Suppressor macrophage (primary cell): ENCODE results near the gene LYPD3.

Source experiments
- DNase-seq, 4 experiments: peaks; one replicate each; pipeline ENCODE4 v3.0.0-alpha.2; 2020 to 2022

LYPD3 gene

GRCh38 chr19:43485951-43486350, 20.5 kb upstream of the LYPD3 start:
- peak; percentile 30 to 69 (median 62) for DNase-seq

GRCh38 chr19:43483281-43483680, 17.9 kb upstream of the LYPD3 start:
- no peak for DNase-seq

GRCh38 chr19:43482193-43482592, 16.8 kb upstream of the LYPD3 start:
- DNase-seq = no peak

- DNase-seq = no peak
Measured at GRCh38 chr19:43481701-43482100, 16.3 kb upstream of the LYPD3 start.

- no peak for DNase-seq
Measured at GRCh38 chr19:43480574-43480973, 15.2 kb upstream of the LYPD3 start.

- DNase-seq = no peak
Measured at GRCh38 chr19:43479961-43480561, 14.7 kb upstream of the LYPD3 start.

- no peak for DNase-seq
Measured at GRCh38 chr19:43479226-43479625, 13.8 kb upstream of the LYPD3 start.

GRCh38 chr19:43478323-43478722, 12.9 kb upstream of the LYPD3 start:
- no peak for DNase-seq

GRCh38 chr19:43476606-43477005, 11.2 kb upstream of the LYPD3 start:
- no peak for DNase-seq

GRCh38 chr19:43474986-43475705, 9.7 kb upstream of the LYPD3 start:
- DNase-seq = peak; percentile 96 to 98 (median 97)

GRCh38 chr19:43474487-43474886, 9.1 kb upstream of the LYPD3 start:
- no peak for DNase-seq

- DNase-seq = no peak
Measured at GRCh38 chr19:43471091-43471490, 5.7 kb upstream of the LYPD3 start.

- DNase-seq = no peak
Measured at GRCh38 chr19:43470288-43470687, 4.9 kb upstream of the LYPD3 start.

GRCh38 chr19:43469160-43469480, 3.7 kb upstream of the LYPD3 start:
- peak; percentile 8 to 44 (median 29) for DNase-seq

- DNase-seq = no peak
Measured at GRCh38 chr19:43468354-43469159, 3.1 kb upstream of the LYPD3 start.

GRCh38 chr19:43467730-43468129, 2.3 kb upstream of the LYPD3 start:
- DNase-seq = peak in 2 of 4 experiments; percentile 19 to 31

GRCh38 chr19:43467276-43467675, 1.9 kb upstream of the LYPD3 start:
- no peak for DNase-seq

GRCh38 chr19:43466793-43467192, 1.4 kb upstream of the LYPD3 start:
- DNase-seq = no peak

GRCh38 chr19:43464134-43464775, 1.2 kb downstream of the LYPD3 start:
- no peak for DNase-seq

- DNase-seq = peak; percentile 95 to 98 (median 97)
Measured at GRCh38 chr19:43463381-43464133, 1.9 kb downstream of the LYPD3 start.

GRCh38 chr19:43462785-43463380, 2.5 kb downstream of the LYPD3 start:
- DNase-seq = no peak

- DNase-seq = no peak
Measured at GRCh38 chr19:43462383-43462782, 3.0 kb downstream of the LYPD3 start.
